Endothelial cell of umbilical vein (primary cell): ENCODE results near the gene HAL. TPM values are rescaled to one million over a fixed set of nuclear protein-coding genes. Genes with fewer than 3 reads are reported as not detected.

Experiments
- BruUV-seq: library from RNA; stranded (reverse); fragments of 400-500 nt; replicated peaks from 2 replicates; lab custom pipeline; 2021; lab: Mats Ljungman, UMichigan
- CTCF ChIA-PET: fragments of 300-600, 350-600 bp; sonication (Branson Sonifier 250); formaldehyde crosslinking; loops from one replicate; lab custom pipeline; 2021; ENCODE audit warnings: antibody characterized with exemption, inconsistent platforms; lab: Charles Lee
- POLR2A ChIA-PET: fragments of 300-600, 350-600 bp; sonication (Branson Sonifier 250); formaldehyde crosslinking; loops from one replicate; lab custom pipeline; 2021; ENCODE audit warnings: antibody characterized with exemption, inconsistent platforms; lab: Charles Lee
- DNase-seq: peaks from one replicate; pipeline ENCODE4 v3.0.0-alpha.2; 2011; ENCODE audit warnings: low read depth, low spot score
- FAIRE-seq: peaks from 2 replicates; lab custom pipeline; 2011; peaks lifted over from hg19 to GRCh38; lab: Jason Lieb, UNC
- H2AFZ ChIP-seq: 2 replicates; pipeline ENCODE4 v1.6.0; 2012; ENCODE audit warnings: low read depth, low read length, control low read depth, inconsistent platforms
- H3K27ac ChIP-seq: 2 replicates; pipeline ENCODE4 v1.5.1; 2011; ENCODE audit warnings: low read depth, mild to moderate bottlenecking, control low read depth, low read length, moderate library complexity; ENCODE audit not compliant: insufficient read depth
- H3K27me3 ChIP-seq, 2 experiments: 2 replicates each; pipeline versions ENCODE4 v1.6.0 to v1.6.1; 2011; ENCODE audit warnings: low read length in 2 of 2, mixed read lengths in 1 of 2; ENCODE audit not compliant: control insufficient read depth in 2 of 2, insufficient read depth in 2 of 2
- H3K36me3 ChIP-seq, 2 experiments: 2 replicates in 1 of 2; 3 replicates in 1 of 2; pipeline ENCODE4 v1.5.1; 2011; ENCODE audit warnings: low read length in 2 of 2, mild to moderate bottlenecking in 1 of 2, moderate library complexity in 1 of 2; ENCODE audit not compliant: control insufficient read depth in 2 of 2, insufficient read depth in 2 of 2; ENCODE audit errors: extremely low read depth in 1 of 2
- H3K4me1 ChIP-seq: 3 replicates; pipeline ENCODE4 v1.5.1; 2011; ENCODE audit warnings: mild to moderate bottlenecking, low read length; ENCODE audit not compliant: control insufficient read depth, insufficient read depth; ENCODE audit errors: extremely low read depth
- H3K4me2 ChIP-seq: 2 replicates; pipeline ENCODE4 v1.6.1; 2011; ENCODE audit warnings: low read length, control low read depth, mixed read lengths; ENCODE audit not compliant: insufficient read depth
- H3K4me3 ChIP-seq, 3 experiments: fragments of 200-600 bp in 1 of 3; sonication (generic), shearing (Covaris generic) in 1 of 3; replicated peaks in 1 of 3; 2 replicates each; pipeline ENCODE4 v1.5.1; 2011 to 2016; ENCODE audit warnings: control low read depth in 3 of 3, low read length in 3 of 3, mild to moderate bottlenecking in 2 of 3, inconsistent platforms in 1 of 3, low read depth in 1 of 3, moderate library complexity in 1 of 3; ENCODE audit not compliant: insufficient read depth in 1 of 3
- H3K79me2 ChIP-seq: 2 replicates; pipeline ENCODE4 v1.6.0; 2012; ENCODE audit warnings: low read length, inconsistent platforms; ENCODE audit not compliant: control insufficient read depth, insufficient read depth
- H3K9ac ChIP-seq: replicated peaks from 2 replicates; pipeline ENCODE3; 2011; ENCODE audit warnings: low read length, control low read depth; ENCODE audit not compliant: insufficient read depth; ENCODE audit errors: extremely low read depth
- H3K9me1 ChIP-seq: replicated peaks from 3 replicates; pipeline ENCODE4 v1.6.0; 2011; ENCODE audit warnings: mild to moderate bottlenecking, low read length; ENCODE audit not compliant: control insufficient read depth, insufficient read depth; ENCODE audit errors: extremely low read depth
- H3K9me3 ChIP-seq: replicated peaks from 2 replicates; pipeline ENCODE4 v1.5.1; 2012; ENCODE audit warnings: low read length, inconsistent platforms; ENCODE audit not compliant: control insufficient read depth, insufficient read depth
- H4K20me1 ChIP-seq: replicated peaks from 2 replicates; pipeline ENCODE3; 2011; ENCODE audit warnings: mild to moderate bottlenecking, low read length; ENCODE audit not compliant: control insufficient read depth, insufficient read depth; ENCODE audit errors: extremely low read depth
- EZH2 ChIP-seq: IDR thresholded peaks from 2 replicates; pipeline ENCODE4 v1.6.1; 2012; ENCODE audit warnings: borderline replicate concordance, low read depth, mild to moderate bottlenecking, moderate library complexity, low read length, inconsistent platforms; ENCODE audit not compliant: severe bottlenecking
- FOS ChIP-seq: IDR thresholded peaks from 2 replicates; pipeline ENCODE4 v1.6.1; 2011; ENCODE audit warnings: mild to moderate bottlenecking, low read length, moderate library complexity, borderline replicate concordance; ENCODE audit not compliant: insufficient read depth
- GATA2 ChIP-seq: IDR thresholded peaks from 2 replicates; pipeline ENCODE4 v1.7.0; 2011; ENCODE audit warnings: low read depth, mild to moderate bottlenecking, moderate library complexity, mixed read lengths, low read length; ENCODE audit not compliant: insufficient read length, insufficient read depth
- JUN ChIP-seq: IDR thresholded peaks from 2 replicates; pipeline ENCODE4 v1.6.1; 2011; ENCODE audit warnings: borderline replicate concordance, low read depth; ENCODE audit not compliant: insufficient read length, insufficient read depth
- MYC ChIP-seq: IDR thresholded peaks from one replicate; pipeline ENCODE4 v1.6.1; 2011; ENCODE audit warnings: mild to moderate bottlenecking, low read depth, low read length
- POLR2A ChIP-seq: IDR thresholded peaks from 2 replicates; pipeline ENCODE4 v1.6.1; 2012; ENCODE audit warnings: low read depth, mild to moderate bottlenecking, control low read depth, low read length
- POLR2AphosphoS5 ChIP-seq: IDR thresholded peaks from 2 replicates; pipeline ENCODE4 v1.6.1; 2012; ENCODE audit warnings: low read depth, mild to moderate bottlenecking, control low read depth, low read length, moderate library complexity; ENCODE audit not compliant: insufficient read depth
- dilution Hi-C: fragments of 300-500 bp; cut with MboI; formaldehyde crosslinking; loops from one replicate; pipeline ENCODE4 v1.15.0; 2019; ENCODE audit warnings: low sequenced_read_pairs; ENCODE audit not compliant: extremely low pct_ligation_motif_present
- intact Hi-C: fragments of 100-400 bp; cut with micrococcal nuclease; formaldehyde crosslinking; loops from one replicate; pipeline ENCODE4 v1.10.0; 2022
- polyA plus RNA-seq, 4 experiments: library from polyadenylated mRNA; depleted of rRNA in 3 of 4; stranded (reverse) in 3 of 4; unstranded in 1 of 4; fragments of >200 nt; gene quantifications; 2 replicates each; pipeline versions ENCODE4 v1.2.1 to v1.2.3, GENCODE V29; 2011 to 2012; ENCODE audit warnings: missing spikeins in 1 of 4
- total RNA-seq: library from RNA; stranded (reverse); gene quantifications from 2 replicates; pipeline ENCODE4 v1.2.3, GENCODE V29; 2021
- TF ChIP-seq, protein P1 (sequence below), 2 donors: IDR thresholded peaks; 1 replicate in 1 of 2; 2 replicates in 1 of 2; pipeline ENCODE4 v1.5.1; 2011; ENCODE audit warnings: low read length in 2 of 2, mild to moderate bottlenecking in 2 of 2, moderate library complexity in 2 of 2, control low read depth in 1 of 2, inconsistent platforms in 1 of 2, low read depth in 1 of 2; ENCODE audit not compliant: insufficient read depth in 1 of 2; ENCODE audit errors: extremely low read depth in 1 of 2
- TF ChIP-seq, protein P2 (sequence below): IDR thresholded peaks from 2 replicates; pipeline ENCODE4 v1.6.1; 2011; ENCODE audit not compliant: insufficient read depth, insufficient read length

The HAL gene
- total and polyA plus RNA-seq, 2 donors (not counting 3 experiments of a cell fraction or from before 2014, with no cell fraction given): 0.18 to 0.62 TPM

DNA sequence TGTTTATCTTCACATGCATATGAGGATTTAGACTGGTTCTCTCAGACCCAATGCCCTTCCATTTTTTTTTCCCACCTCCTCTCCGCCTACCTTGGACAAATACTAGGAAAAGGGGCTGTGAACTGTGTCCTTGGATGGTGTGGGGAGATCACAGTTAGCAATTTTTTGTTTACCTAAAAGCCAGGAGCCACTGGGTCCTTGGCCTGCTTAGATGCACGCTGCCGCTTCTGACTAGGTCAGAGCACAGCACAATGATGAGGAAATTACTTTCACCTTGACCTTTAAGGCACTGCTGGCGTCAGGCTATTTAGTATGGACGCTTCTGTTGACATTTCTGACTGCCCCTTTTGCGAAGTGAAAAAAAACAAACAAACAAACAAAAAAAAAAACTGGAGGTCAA is 55.6 kb downstream of the HAL start:
- CTCF ChIA-PET: interaction anchor here (1.9 to 2.4 kb wide), 2 partner anchors 19 to 22 kb away, joined by 6 to 8 read pairs; no protein-coding TSS in a partner anchor
- H3K36me3 ChIP-seq: no peaks in the 10 kb centered on the region
- no peak overlapping the region for H2AFZ ChIP-seq
- dilution Hi-C loops (no loop called here), intact Hi-C loops (no loop called here)
- DNase-seq (no peak), FAIRE-seq (no peak)
- no peak overlapping the region for H3K9ac ChIP-seq
- TF ChIP-seq EZH2: no peak
- no peak for TF ChIP-seq GATA2
- no peak for TF ChIP-seq JUN
- TF ChIP-seq, protein P1, sequence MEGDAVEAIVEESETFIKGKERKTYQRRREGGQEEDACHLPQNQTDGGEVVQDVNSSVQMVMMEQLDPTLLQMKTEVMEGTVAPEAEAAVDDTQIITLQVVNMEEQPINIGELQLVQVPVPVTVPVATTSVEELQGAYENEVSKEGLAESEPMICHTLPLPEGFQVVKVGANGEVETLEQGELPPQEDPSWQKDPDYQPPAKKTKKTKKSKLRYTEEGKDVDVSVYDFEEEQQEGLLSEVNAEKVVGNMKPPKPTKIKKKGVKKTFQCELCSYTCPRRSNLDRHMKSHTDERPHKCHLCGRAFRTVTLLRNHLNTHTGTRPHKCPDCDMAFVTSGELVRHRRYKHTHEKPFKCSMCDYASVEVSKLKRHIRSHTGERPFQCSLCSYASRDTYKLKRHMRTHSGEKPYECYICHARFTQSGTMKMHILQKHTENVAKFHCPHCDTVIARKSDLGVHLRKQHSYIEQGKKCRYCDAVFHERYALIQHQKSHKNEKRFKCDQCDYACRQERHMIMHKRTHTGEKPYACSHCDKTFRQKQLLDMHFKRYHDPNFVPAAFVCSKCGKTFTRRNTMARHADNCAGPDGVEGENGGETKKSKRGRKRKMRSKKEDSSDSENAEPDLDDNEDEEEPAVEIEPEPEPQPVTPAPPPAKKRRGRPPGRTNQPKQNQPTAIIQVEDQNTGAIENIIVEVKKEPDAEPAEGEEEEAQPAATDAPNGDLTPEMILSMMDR (IDR thresholded peaks at IDR 0.05; ENCODE audit: extremely low read depth in 1 of 2, insufficient read depth in 1 of 2, low read depth in 1 of 2, low read length in 2 of 2): no peak
- TF ChIP-seq POLR2AphosphoS5: no peak
- TF ChIP-seq FOS: no peak
- TF ChIP-seq, protein P2, sequence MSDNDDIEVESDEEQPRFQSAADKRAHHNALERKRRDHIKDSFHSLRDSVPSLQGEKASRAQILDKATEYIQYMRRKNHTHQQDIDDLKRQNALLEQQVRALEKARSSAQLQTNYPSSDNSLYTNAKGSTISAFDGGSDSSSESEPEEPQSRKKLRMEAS: no peak
- TF ChIP-seq MYC: no peak
- no peak for TF ChIP-seq POLR2A
- no peaks in the 10 kb centered on the region for H4K20me1 ChIP-seq
- no peak overlapping the region for H3K4me2 ChIP-seq
- H3K4me1 ChIP-seq: peaks cover 4% of the 10 kb centered on the region
- peaks cover 0 to 17% of the 10 kb centered on the region in 2 experiments for H3K27me3 ChIP-seq
- H3K27ac ChIP-seq: no peak overlapping the region
- H3K79me2 ChIP-seq: no peaks in the 10 kb centered on the region
- POLR2A ChIA-PET: no interaction called here
- H3K4me3 ChIP-seq: no peak overlapping the region
- BruUV-seq: no TSS peak
- H3K9me3 ChIP-seq: no peaks in the 10 kb centered on the region
- no peaks in the 10 kb centered on the region for H3K9me1 ChIP-seq

Other genes with a start within 250 kb of the HAL start
- gene NTN4, start 205.6 kb downstream of the HAL start, total RNA-seq: 105 and 120 TPM in 2 replicates
- gene NTN4, start 205.6 kb downstream of the HAL start, polyA plus RNA-seq: 317 and 352 TPM in 2 replicates
- 36.6 and 40.7 TPM in 2 replicates for gene SNRPF, start 137.4 kb downstream of the HAL start, total RNA-seq
- gene SNRPF, start 137.4 kb downstream of the HAL start, polyA plus RNA-seq: 12.9 and 17.1 TPM in 2 replicates
- gene CCDC38, start 53.7 kb downstream of the HAL start, total RNA-seq: not detected in 2 replicates
- not detected in 2 replicates for gene CCDC38, start 53.7 kb downstream of the HAL start, polyA plus RNA-seq
- not detected in 2 replicates for gene AMDHD1, start 53.0 kb downstream of the HAL start, total RNA-seq
- 0.16 TPM in 1 of 2 replicates, not detected in the other for gene AMDHD1, start 53.0 kb downstream of the HAL start, polyA plus RNA-seq
- 77.1 and 77.8 TPM in 2 replicates for gene LTA4H, start 39.2 kb upstream of the HAL start, total RNA-seq
- gene LTA4H, start 39.2 kb upstream of the HAL start, polyA plus RNA-seq: 65.1 and 85.2 TPM in 2 replicates
- 128 and 132 TPM in 2 replicates for gene ELK3, start 198.0 kb upstream of the HAL start, total RNA-seq
- gene ELK3, start 198.0 kb upstream of the HAL start, polyA plus RNA-seq: 51.4 and 64.8 TPM in 2 replicates